Neural progenitor cell (in vitro differentiated cells): ENCODE results near the gene KSR1. TPM values are rescaled to one million over a fixed set of nuclear protein-coding genes. Genes with fewer than 3 reads are reported as not detected.

Experiments used
- DNase-seq: peaks from one replicate; pipeline ENCODE4 v3.0.0-alpha.2; 2016; ENCODE audit warnings: low spot score
- H2AFZ ChIP-seq: fragments of 200-600 bp; sonication (generic); replicated peaks from 2 replicates; pipeline ENCODE4 v1.6.1; 2016; ENCODE audit warnings: antibody characterized with exemption
- H3F3A ChIP-seq: fragments of 200-600 bp; sonication (generic); 2 replicates; pipeline ENCODE4 v1.6.1; 2016; ENCODE audit warnings: antibody characterized with exemption, low read depth
- H3K27ac ChIP-seq: fragments of 200-600 bp; sonication (generic); 2 replicates; pipeline ENCODE4 v1.5.1; 2016; ENCODE audit warnings: mild to moderate bottlenecking
- H3K27me3 ChIP-seq: fragments of 200-600 bp; sonication (generic); 2 replicates; pipeline ENCODE4 v1.6.1; 2016; ENCODE audit warnings: mild to moderate bottlenecking, moderate library complexity
- H3K36me3 ChIP-seq: fragments of 200-600 bp; sonication (generic); 2 replicates; pipeline ENCODE4 v1.5.1; 2016
- H3K4me1 ChIP-seq: fragments of 200-600 bp; sonication (generic); 2 replicates; pipeline ENCODE4 v1.6.1; 2016; ENCODE audit warnings: mixed run types
- H3K4me2 ChIP-seq: fragments of 200-600 bp; sonication (generic); 2 replicates; pipeline ENCODE4 v1.6.1; 2016
- H3K4me3 ChIP-seq: fragments of 200-600 bp; sonication (generic); 2 replicates; pipeline ENCODE4 v1.5.1; 2016
- H3K79me2 ChIP-seq: fragments of 200-600 bp; sonication (generic); 2 replicates; pipeline ENCODE4 v1.6.1; 2016; ENCODE audit warnings: low read depth
- H3K9ac ChIP-seq: fragments of 200-600 bp; sonication (generic); 2 replicates; pipeline ENCODE4 v1.6.1; 2016
- H3K9me3 ChIP-seq: fragments of 200-600 bp; sonication (generic); 2 replicates; pipeline ENCODE4 v1.5.1; 2016; ENCODE audit warnings: low read depth
- H4K20me1 ChIP-seq: fragments of 200-600 bp; sonication (generic); 2 replicates; pipeline ENCODE4 v1.6.1; 2016; ENCODE audit warnings: low read depth
- H3K27ac Mint-ChIP-seq: 3 replicates; pipeline ENCODE4 v1.8.0; 2021; ENCODE audit warnings: mixed read lengths
- H3K27me3 Mint-ChIP-seq: 2 replicates; pipeline ENCODE4 v1.8.0; 2022; ENCODE audit warnings: low read depth, mild to moderate bottlenecking, inconsistent platforms, moderate library complexity, mixed read lengths; ENCODE audit not compliant: insufficient read depth
- H3K36me3 Mint-ChIP-seq: 3 replicates; pipeline ENCODE4 v1.8.0; 2021; ENCODE audit warnings: mixed read lengths
- H3K4me1 Mint-ChIP-seq: 3 replicates; pipeline ENCODE4 v1.8.0; 2021; ENCODE audit warnings: mixed read lengths
- H3K4me3 Mint-ChIP-seq: 3 replicates; pipeline ENCODE4 v1.8.0; 2021; ENCODE audit warnings: mild to moderate bottlenecking, moderate library complexity, mixed read lengths
- H3K9me3 Mint-ChIP-seq: 3 replicates; pipeline ENCODE4 v1.8.0; 2020; ENCODE audit warnings: mixed read lengths
- CTCF ChIP-seq: fragments of 200-600 bp; sonication (generic); IDR thresholded peaks from 2 replicates; pipeline ENCODE4 v1.5.1; 2017; ENCODE audit warnings: antibody characterized with exemption, mild to moderate bottlenecking
- EZH2 ChIP-seq: fragments of 200-600 bp; sonication (generic); IDR thresholded peaks from 2 replicates; pipeline ENCODE4 v1.6.1; 2017; ENCODE audit warnings: antibody characterized with exemption, mild to moderate bottlenecking, moderate library complexity
- EZH2phosphoT487 ChIP-seq: fragments of 200-600 bp; sonication (generic); IDR thresholded peaks from 2 replicates; pipeline ENCODE4 v1.6.1; 2017; ENCODE audit warnings: antibody characterized with exemption
- total RNA-seq: library from RNA; depleted of rRNA; stranded (reverse); fragments of >200 nt; gene quantifications from 2 replicates; pipeline ENCODE4 v1.2.3, GENCODE V29; 2015; ENCODE audit warnings: low replicate concordance

Gene KSR1
- total RNA-seq, 1 donor from 2014 or later: 16.4 TPM

GRCh38 chr17:27439342-27439741, 16.9 kb upstream of the KSR1 start:
- no peaks in the 10 kb centered on the region for H3K9me3 ChIP-seq
- no peak overlapping the region for H3K9ac ChIP-seq
- H3K27me3 Mint-ChIP-seq: peaks cover 5% of the 10 kb centered on the region
- peaks cover 8% of the 10 kb centered on the region for H3K4me1 Mint-ChIP-seq
- H3K9me3 Mint-ChIP-seq: no peaks in the 10 kb centered on the region
- H3K4me3 Mint-ChIP-seq: no peak overlapping the region
- no peak for TF ChIP-seq EZH2phosphoT487
- no peaks in the 10 kb centered on the region for H3K4me1 ChIP-seq
- H3K4me2 ChIP-seq: no peak overlapping the region
- H3K36me3 ChIP-seq: no peaks in the 10 kb centered on the region
- H3K79me2 ChIP-seq: no peaks in the 10 kb centered on the region
- H3K27me3 ChIP-seq: no peaks in the 10 kb centered on the region
- no peak overlapping the region for H2AFZ ChIP-seq
- H3K27ac ChIP-seq: no peak overlapping the region
- H3K27ac Mint-ChIP-seq: no peak overlapping the region
- no peak for DNase-seq
- H4K20me1 ChIP-seq: no peaks in the 10 kb centered on the region
- no peaks in the 10 kb centered on the region for H3F3A ChIP-seq
- H3K4me3 ChIP-seq: no peak overlapping the region
- no peaks in the 10 kb centered on the region for H3K36me3 Mint-ChIP-seq

- Histone ChIP-seq H3K9me3 (no peaks in the 10 kb centered on the region), H4K20me1 (no peaks in the 10 kb centered on the region), H3K36me3 (no peaks in the 10 kb centered on the region), H3K79me2 (no peaks in the 10 kb centered on the region), H3F3A (no peaks in the 10 kb centered on the region), H3K4me3 (no peak overlapping the region), H3K4me1 (no peaks in the 10 kb centered on the region), H2AFZ (no peak overlapping the region), H3K27me3 (no peaks in the 10 kb centered on the region), H3K4me2 (no peak overlapping the region), H3K27ac (no peak overlapping the region), H3K9ac (no peak overlapping the region)
- Mint-ChIP-seq H3K27me3 (peaks cover 5% of the 10 kb centered on the region), H3K9me3 (no peaks in the 10 kb centered on the region), H3K27ac (peak overlapping the region; percentile 7), H3K36me3 (no peaks in the 10 kb centered on the region), H3K4me3 (no peak overlapping the region), H3K4me1 (peaks cover 8% of the 10 kb centered on the region)
- TF ChIP-seq EZH2 (no peak), CTCF (no peak)
- DNase-seq: no peak
These were observed 13.5 kb upstream of the KSR1 start for GRCh38 chr17:27442702-27443101.

- Mint-ChIP-seq H3K36me3 (no peaks in the 10 kb centered on the region), H3K27ac (peak overlapping the region; percentile 57), H3K4me3 (no peak overlapping the region), H3K4me1 (peaks cover 8% of the 10 kb centered on the region), H3K9me3 (no peaks in the 10 kb centered on the region), H3K27me3 (peaks cover 3% of the 10 kb centered on the region)
- no peaks in the 10 kb centered on the region for H3F3A ChIP-seq
- H3K4me3 ChIP-seq: no peak overlapping the region
- H3K4me2 ChIP-seq: no peak overlapping the region
- no peaks in the 10 kb centered on the region for H4K20me1 ChIP-seq
- no peaks in the 10 kb centered on the region for H3K27me3 ChIP-seq
- no peak overlapping the region for H3K9ac ChIP-seq
- H3K9me3 ChIP-seq: no peaks in the 10 kb centered on the region
- TF ChIP-seq EZH2phosphoT487 (no peak), EZH2 (no peak), CTCF (no peak)
- no peaks in the 10 kb centered on the region for H3K36me3 ChIP-seq
- no peak overlapping the region for H2AFZ ChIP-seq
- no peaks in the 10 kb centered on the region for H3K79me2 ChIP-seq
- no peak overlapping the region for H3K27ac ChIP-seq
- DNase-seq: no peak
- H3K4me1 ChIP-seq: no peaks in the 10 kb centered on the region
These were observed 12.8 kb upstream of the KSR1 start for GRCh38 chr17:27443491-27443890.

- H3K4me1 Mint-ChIP-seq: peaks cover 6% of the 10 kb centered on the region
- Histone ChIP-seq H3K9me3 (no peaks in the 10 kb centered on the region), H3K79me2 (no peaks in the 10 kb centered on the region), H3K36me3 (no peaks in the 10 kb centered on the region), H3K27ac (no peak overlapping the region), H3K4me3 (no peak overlapping the region), H3K27me3 (no peaks in the 10 kb centered on the region), H4K20me1 (no peaks in the 10 kb centered on the region), H3K4me2 (no peak overlapping the region), H3K4me1 (no peaks in the 10 kb centered on the region), H3F3A (no peaks in the 10 kb centered on the region), H3K9ac (no peak overlapping the region), H2AFZ (no peak overlapping the region)
- H3K27ac Mint-ChIP-seq: no peak overlapping the region
- no peaks in the 10 kb centered on the region for H3K9me3 Mint-ChIP-seq
- H3K36me3 Mint-ChIP-seq: no peaks in the 10 kb centered on the region
- H3K4me3 Mint-ChIP-seq: no peak overlapping the region
- peaks cover 2% of the 10 kb centered on the region for H3K27me3 Mint-ChIP-seq
- no peak for DNase-seq
- TF ChIP-seq EZH2: no peak
- TF ChIP-seq CTCF: no peak
- no peak for TF ChIP-seq EZH2phosphoT487
These were observed 10.3 kb upstream of the KSR1 start for GRCh38 chr17:27445971-27446370.
